ENCODE results near the gene CWC15.

The CWC15 gene

GRCh38 chr11:94912806-94913205, 60.5 kb downstream of the CWC15 start:
- DNase-seq: no peak

Measured in NK-92 treated with Interleukin-12 subunit alpha and Interleukin-12 subunit beta, amount 100 ng/mL, for 24 hours (cell line).